ENCODE results near the gene TMEM174. TPM values are rescaled to one million over a fixed set of nuclear protein-coding genes. Genes with fewer than 3 reads are reported as not detected.

TMEM174 gene
- total RNA-seq, result not detected

- no peak for DNase-seq
Measured at GRCh38 chr5:73172951-73173350, at the start of gene TMEM174. Gene TMEM174 (plus strand): TSS chr5:73173193. CDS start chr5:73173244, 51 bp downstream.

- DNase-seq, result no peak
Measured at GRCh38 chr5:73125289-73125688, 47.7 kb upstream of the TMEM174 start.

DNA sequence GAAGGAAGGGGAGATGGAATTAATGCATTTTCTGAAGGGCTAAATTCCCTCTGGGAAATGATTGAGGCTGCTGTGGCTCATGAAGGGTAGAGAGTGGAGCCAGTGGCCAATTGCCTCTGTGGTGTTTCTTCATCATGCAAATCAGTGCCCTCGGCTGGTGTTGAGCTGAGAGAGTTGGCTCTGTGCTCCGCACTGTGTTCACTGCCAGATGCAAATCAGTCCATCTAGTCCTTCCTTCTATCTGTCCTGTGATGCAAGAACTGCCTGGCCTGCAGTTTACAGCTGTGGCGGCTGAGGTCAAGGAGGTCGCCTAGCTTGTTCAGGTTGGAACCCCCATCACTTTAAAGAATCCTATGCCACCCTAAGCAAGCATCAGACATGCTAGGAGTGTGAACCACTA lies 46.6 kb upstream of the TMEM174 start:
- peak; percentile 47 for DNase-seq

GRCh38 chr5:73126957-73127356 lies 46.0 kb upstream of the TMEM174 start:
- DNase-seq, result no peak

GRCh38 chr5:73129143-73129542 lies 43.9 kb upstream of the TMEM174 start:
- no peak for DNase-seq

- DNase-seq, result no peak
Measured at GRCh38 chr5:73130811-73131210, 42.2 kb upstream of the TMEM174 start.

DNA sequence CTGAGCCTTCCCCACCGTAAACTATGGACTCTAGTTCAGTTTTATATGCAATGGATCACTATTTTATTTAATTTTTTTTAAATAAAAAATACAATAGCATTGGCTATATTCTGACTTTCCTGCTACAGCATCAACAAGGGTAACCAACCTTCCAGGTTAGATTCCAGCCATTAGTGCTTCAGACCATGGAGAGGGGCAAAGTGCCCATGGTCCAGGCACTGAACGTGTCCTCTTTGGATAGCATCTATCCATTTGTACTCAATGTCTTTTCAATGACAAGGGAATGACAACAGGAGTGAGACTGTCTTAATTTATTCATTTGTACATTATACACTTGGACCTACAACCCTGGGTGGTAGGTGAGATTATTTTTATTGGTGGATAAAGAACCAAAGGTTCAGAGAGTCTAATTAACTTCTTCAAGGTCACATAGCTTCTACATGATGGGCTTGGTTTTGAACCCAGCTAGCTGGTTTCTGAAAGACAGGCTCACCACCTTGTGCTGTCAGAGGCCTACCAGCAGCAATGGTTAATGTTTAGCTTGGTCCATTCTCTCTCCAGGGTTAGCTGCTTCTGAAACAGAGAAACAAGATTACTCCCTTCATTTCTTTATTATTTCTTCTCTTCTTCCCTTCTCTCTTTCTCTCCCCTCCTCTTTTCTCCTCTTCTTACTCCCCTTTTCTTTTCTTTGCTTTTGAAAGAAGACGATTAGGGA lies 41.1 kb upstream of the TMEM174 start:
- no peak for DNase-seq

DNA sequence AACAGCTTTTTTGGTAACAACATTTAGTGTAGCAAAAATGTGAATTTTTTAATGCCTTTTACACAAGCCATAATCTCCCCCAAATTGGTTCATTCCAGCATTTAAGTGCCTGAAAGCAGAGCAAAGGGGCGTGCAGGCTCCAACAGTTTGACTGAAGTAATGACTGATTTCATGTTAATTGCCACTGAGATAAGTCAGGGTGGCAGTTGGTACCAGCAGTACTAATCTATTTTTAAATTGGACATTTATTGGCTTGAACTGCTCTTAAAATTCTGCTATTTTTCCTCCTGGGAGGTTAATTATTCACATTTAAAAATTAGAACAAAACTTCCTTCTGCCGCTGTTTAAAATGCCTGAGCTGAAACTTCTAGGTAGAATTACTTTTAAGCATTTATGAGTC lies 40.2 kb upstream of the TMEM174 start:
- DNase-seq, result no peak

GRCh38 chr5:73135021-73135420 lies 38.0 kb upstream of the TMEM174 start:
- no peak for DNase-seq

GRCh38 chr5:73135429-73136054 lies 37.5 kb upstream of the TMEM174 start:
- DNase-seq, result no peak

DNA sequence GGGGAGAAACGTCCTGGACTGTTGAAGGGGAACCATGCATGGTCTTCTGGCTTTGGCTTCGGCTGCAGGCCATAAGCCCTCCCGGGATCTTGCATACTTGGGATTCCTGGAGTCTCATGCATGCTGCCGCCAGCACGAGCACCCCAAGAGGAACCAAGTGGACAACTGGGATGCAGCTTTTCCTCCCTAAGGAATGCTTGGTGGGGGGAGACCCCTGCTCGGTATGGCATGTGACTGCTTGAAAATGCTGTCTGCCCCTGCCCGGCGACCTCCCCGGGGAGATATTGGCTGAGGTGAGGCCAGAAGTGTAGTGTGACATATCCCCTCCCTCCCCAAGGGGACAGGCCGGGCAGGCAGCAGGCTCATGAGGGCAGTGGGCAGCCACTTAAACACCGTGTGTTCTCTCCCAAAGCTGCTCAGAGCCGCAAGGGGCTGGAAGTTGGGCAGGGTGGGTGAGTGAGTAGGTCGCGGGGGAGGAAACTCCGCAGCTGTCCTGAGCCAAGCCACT lies 36.9 kb upstream of the TMEM174 start:
- no peak for DNase-seq

- DNase-seq, result no peak
Measured at GRCh38 chr5:73137563-73138530, 35.1 kb upstream of the TMEM174 start.

- DNase-seq, result no peak
Measured at GRCh38 chr5:73139485-73139884, 33.5 kb upstream of the TMEM174 start.

DNA sequence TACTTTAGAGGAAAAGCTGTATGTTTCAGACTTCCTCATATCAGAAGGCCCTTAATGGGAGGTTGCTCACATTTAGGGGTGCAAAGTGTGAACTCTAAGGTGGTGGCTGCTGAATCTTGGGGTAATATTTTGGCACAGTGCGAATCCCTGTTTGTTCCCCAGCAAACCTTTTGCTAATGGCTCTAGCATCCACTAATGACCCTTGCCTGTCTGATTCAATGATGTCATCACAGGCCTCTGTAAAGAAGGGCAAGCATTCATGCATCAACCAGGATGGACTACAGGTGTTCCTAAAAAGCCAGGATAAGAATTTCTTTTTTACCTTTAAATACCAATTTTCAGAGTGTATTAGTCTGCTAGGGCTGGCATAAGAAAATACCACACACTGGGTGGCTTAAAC lies 32.2 kb upstream of the TMEM174 start:
- DNase-seq, result no peak

DNA sequence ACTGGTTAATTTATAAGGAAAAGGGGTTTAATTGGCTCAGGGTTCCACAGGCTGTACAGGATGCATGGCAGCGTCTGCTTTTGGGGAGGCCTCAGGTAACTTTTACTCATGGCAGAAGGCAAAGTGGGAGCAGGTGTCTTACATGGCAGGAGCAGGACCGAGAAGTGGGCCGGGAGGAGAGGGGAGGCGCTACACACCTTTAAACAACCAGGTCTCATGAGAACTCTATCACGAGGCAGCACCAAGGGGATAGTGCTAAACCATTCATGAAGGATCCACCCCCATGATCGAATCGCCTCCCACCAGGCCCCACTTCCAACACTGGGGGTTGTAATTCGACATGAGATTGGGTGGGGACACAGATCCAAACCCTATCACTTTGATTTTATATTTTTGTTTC lies 31.0 kb upstream of the TMEM174 start:
- no peak for DNase-seq

DNA sequence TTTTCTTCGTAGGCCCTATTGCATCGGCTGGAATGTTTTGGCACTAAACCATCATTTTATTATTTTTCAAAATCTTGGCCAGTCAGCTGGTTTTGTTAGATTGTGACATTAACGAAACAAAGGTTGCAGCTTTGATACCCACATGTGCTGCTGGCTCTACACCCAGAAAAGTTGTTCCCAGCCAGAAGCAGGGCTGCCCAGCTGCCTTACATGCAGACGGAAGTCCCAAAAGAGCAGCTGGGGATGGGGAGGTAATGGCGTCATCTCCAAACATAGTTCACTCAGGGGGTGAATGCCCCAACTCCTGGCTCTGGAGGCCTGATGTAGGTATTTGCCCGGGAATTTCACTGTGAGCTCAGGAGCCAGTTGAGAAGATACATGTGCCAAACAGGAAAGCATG lies 29.3 kb upstream of the TMEM174 start:
- no peak for DNase-seq

DNA sequence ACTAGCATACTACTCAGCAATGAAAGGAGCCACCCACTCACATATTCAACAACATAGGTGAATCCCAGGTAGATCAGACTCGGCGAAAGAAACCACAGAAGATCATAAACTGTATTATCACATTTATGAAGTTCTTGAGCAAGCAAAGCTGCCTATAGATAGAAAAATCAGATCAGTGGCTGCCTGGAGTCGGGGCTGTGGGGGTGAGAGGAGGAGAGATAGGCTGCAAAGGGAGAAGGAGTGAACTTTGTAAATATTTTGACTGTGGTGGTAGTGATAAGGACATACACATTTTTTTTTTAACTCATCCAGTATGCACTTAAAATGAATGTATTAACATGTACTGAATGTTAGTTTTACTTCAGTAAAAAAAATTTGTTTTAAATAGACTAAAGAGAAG lies 23.5 kb upstream of the TMEM174 start:
- DNase-seq, result no peak

DNA sequence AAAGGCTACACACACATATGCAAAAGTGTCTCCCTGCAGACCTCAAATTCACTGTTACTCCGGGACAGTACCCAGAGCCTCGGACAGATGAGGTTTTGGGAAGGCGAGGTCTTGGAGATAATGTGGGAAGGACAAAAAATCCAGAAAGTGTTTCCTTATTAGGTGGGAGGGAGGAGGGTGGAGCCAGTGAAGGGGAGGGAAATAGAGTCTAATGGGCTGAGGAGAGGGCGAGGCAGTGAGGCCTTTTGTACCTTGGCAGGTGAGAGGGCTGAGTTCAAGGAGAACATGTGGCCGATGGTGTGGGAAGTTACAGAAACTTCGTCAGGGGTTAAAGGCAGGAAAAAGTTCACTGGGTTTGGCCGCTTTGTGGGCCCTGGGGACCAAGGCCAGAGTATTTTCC lies 22.1 kb upstream of the TMEM174 start:
- DNase-seq, result no peak

- no peak for DNase-seq
Measured at GRCh38 chr5:73151766-73152410, 21.1 kb upstream of the TMEM174 start.

GRCh38 chr5:73152411-73153388 lies 20.3 kb upstream of the TMEM174 start:
- DNase-seq, result no peak

- no peak for DNase-seq
Measured at GRCh38 chr5:73153513-73153912, 19.5 kb upstream of the TMEM174 start.
